Fibroblast of upper back skin (primary cell): ENCODE measurements around the gene EFNA2.

ENCODE experiments used
- DNase-seq: peaks from one replicate; pipeline ENCODE4 v3.0.0-alpha.2; 2013

The EFNA2 gene

DNA sequence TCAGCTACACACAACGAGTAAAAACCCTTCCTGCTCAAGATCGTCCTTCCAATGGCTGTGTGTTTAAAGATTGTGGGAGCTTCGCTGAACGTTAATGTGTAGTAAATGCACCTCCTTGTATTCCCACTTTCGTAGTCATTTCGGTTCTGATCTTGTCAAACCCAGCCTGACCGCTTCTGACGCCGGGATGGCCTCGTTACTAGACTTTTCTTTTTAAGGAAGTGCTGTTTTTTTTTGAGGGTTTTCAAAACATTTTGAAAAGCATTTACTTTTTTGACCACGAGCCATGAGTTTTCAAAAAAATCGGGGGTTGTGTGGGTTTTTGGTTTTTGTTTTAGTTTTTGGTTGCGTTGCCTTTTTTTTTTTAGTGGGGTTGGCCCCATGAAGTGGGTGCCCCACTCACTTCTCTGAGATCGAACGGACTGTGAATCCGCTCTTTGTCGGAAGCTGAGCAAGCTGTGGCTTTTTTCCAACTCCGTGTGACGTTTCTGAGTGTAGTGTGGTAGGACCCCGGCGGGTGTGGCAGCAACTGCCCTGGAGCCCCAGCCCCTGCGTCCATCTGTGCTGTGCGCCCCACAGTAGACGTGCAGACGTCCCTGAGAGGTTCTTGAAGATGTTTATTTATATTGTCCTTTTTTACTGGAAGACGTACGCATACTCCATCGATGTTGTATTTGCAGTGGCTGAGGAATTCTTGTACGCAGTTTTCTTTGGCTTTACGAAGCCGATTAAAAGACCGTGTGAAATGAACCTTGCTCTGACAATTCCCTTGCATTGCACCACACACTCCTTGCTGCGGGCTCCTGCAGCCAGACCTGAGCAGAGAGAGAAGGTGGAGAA lies 13.0 kb upstream of the EFNA2 start:
- DNase-seq = no peak

DNA sequence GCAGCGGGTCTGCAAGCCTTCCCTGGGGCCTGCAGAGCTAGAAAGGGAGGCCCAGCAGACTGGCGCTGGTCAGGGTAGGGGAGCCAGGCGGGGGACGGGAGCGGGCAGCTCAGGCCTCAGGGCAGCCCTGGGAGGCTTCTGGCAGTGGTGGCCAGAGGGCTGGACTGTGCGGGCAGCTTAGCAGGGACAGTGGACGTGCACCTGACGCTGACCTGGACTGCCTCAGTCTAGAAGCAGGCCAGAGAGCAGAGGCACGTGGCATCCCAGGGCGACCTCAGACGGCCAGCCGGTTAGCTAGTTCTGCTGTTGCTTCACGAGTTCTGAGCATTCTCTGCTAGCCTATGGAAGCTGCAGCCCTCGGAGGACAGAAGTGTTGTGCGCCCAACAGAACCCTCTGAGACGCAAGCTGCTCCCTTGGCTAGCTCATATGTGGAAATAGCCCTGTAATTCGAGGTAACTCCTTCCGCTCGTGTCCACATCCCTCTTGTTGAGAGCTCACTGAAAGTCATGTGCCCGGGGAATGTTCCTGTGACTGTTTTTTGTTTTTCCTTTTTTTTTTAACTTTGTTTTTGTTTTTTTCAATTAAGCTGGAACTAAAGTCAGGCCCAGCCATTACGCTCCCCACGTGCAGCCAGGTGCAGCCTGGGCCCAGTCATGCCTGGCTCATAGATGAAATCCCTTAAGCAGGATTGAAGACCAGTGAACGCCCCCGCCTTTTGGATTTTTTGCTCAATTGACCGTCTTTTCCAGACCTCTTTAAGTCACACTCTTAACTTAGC lies 12.2 kb upstream of the EFNA2 start:
- no peak for DNase-seq

DNA sequence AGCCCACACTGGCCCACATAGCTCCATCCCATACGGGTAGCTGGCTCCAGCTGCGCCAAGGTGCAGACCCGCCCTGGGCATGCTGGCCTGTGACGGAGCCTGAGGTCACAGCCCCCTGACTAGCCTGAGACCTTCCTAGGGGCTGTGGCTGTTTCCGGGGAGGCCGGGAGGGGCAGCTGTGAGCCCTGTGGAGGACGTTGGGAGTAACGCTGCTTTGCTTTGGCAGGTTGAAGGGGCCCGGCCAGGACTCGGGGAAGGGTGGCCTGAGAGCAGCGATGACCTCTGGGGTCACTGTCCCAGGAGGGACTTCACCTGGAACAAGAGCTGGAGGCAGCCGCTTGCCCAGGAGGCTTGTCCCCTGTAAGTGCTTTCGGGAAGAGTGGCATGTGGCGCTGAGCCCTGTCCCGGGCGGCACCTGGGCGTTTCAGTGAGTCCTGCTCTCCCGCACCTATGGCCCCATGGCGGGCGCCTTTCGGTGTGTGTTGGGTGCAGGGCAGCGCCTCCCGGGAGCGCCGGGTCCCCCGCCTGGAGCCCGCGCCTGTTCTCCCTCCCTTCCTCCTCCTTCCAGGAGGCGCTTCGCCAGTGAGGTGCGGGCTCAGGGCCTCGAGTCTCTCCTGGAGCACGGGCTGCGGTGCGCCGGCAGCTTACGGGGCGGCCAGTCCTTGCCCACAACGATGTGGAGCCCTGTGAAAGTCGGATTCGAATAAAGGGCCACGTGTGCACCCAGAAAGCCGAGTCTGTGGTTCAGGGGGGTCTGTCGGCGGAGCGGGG lies 11.4 kb upstream of the EFNA2 start:
- DNase-seq = no peak

DNA sequence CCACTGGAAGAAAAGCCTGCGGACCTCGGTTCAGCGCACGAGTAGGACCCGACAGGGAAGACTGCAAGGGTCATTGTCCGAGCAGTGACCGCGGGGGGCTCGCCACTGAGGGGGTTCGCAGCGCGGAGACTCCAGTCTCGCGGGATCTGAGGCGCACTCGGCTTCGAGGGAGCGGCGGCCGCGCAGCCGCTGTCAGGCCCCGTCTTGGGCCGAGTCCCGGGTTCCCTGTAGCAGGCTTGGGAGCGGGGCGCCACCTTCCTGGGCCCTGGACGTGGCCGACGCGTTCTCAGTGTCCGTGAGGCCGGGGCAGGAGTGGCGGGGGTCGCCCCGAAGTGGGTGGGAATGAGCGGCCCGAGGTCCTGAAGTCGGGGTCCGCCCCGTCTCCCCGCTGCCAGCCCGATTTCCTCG lies 10.8 kb upstream of the EFNA2 start:
- DNase-seq = no peak

DNA sequence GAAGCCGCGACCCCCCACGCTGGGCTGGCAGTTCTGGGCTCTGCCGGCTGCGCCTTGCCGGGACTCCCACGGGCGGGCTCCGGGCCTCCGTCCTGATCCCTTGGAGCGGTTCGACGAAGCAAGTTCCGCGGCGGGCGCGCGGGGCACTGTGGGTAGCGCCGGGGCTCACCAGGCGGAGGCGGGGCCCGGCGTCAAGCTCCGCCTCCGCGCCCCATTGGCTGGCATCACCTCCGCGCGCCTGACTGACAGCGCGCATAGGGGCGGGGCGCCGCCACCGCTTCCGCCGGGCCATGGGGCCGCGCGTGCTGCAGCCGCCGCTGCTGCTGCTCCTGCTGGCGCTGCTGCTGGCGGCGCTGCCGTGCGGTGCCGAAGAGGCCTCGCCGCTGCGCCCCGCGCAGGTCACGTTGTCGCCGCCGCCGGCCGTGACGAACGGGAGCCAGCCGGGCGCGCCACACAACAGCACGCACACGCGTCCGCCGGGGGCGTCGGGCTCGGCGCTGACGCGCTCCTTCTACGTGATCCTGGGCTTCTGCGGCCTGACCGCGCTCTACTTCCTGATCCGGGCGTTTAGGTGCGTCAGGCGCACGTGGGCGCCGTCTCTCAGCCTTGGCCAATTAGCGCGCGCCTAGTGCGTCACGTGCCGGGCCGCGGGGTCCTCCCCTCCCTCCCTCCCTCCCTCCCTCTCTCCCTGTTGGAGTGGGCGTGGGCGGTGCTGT lies 10.3 kb upstream of the EFNA2 start, which contains the start of gene FAM174C:
TSS of gene FAM174C (plus strand) at position 271 of the 716 bp plus-strand sequence. CDS start at position 291, 20 bp downstream.
- peak; percentile 97 for DNase-seq

DNA sequence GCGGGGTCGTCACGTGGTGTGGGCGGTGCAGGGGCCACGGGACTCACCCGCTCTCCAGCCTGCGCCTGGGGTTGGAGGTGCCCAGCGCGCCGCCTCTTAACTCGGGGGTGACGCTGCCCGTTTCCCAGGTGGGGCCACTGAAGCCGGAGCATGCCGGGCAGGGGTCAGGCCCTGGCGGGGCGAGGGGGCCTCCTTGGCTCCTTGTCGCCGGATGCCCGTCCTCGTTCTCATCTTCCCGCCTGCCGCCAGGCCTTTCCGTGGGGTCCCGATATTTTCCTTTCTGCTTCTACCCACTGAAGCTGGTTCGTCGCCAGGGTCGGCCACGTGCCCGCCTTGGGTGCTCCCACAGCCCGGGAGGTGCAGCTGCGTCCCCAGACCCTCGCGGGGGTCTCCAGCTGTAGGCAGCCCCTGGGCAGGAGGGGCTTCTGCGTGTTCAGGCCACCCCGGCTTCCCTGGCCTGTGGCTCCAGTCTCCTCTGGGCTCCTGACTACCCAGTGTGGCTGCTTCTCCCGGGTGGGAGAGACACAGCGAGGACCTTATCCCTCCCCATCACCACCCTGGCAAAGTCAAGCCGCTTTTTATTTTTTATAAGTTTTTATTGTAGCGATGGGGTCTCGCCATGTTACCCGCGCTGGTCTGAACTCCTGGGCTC lies 9.6 kb upstream of the EFNA2 start:
- no peak for DNase-seq

DNA sequence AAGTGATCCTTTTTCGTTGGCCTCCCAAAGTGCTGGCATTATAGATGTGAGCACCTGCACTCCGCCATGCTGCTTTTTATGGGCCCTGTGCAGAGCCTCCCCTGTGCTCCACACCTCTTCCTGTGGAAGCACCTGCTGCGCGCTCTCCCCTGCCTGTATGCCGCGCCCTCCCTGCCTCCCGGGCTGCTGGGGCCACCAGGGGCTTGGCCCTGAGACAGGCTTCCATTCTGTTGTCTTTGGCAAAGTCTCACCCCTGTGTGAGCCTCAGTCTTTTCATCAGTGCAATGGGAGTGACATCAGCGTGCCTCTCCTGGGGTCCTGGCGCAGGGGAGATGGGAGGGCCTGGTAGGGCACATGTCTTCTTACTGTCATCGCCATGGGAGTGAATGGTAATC lies 9.0 kb upstream of the EFNA2 start:
- no peak for DNase-seq

DNA sequence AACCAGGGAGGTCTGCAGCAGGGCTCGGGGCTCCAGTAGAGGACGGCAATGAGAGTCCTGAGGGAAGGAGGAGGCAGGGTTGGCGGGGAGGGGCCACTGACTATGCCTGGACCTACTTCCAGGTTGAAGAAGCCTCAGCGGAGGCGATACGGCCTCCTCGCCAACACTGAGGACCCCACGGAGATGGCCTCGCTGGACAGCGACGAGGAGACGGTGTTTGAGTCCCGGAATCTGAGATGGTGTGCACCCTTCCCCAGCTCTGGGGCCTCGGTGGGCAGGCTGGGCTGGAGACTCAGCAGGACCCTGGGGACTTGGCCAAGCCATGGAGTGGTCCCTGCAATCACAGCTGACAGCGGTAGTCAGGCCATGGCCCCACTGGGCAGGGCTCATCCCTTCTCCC lies 8.6 kb upstream of the EFNA2 start:
- no peak for DNase-seq

DNA sequence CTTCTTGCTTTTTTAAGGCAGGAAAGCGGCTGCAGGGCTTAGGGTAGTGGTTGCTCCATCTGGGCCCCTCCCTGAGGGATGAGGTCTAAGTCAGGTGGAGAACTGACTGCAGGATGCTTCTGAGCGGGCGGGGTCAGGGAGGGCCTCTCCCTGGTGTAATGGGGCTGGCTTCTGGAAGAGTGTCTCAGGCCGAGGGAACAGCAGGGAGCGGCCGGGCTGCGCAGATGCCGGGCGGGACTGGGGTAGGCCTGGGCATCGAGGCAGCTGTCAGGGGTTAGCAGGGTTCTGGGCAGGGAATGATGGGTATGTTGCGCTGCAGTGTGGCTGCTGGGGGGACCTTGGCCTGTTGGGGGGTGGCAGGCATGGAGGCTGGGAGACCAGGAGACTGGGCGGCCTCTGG lies 7.6 kb upstream of the EFNA2 start:
- no peak for DNase-seq

DNA sequence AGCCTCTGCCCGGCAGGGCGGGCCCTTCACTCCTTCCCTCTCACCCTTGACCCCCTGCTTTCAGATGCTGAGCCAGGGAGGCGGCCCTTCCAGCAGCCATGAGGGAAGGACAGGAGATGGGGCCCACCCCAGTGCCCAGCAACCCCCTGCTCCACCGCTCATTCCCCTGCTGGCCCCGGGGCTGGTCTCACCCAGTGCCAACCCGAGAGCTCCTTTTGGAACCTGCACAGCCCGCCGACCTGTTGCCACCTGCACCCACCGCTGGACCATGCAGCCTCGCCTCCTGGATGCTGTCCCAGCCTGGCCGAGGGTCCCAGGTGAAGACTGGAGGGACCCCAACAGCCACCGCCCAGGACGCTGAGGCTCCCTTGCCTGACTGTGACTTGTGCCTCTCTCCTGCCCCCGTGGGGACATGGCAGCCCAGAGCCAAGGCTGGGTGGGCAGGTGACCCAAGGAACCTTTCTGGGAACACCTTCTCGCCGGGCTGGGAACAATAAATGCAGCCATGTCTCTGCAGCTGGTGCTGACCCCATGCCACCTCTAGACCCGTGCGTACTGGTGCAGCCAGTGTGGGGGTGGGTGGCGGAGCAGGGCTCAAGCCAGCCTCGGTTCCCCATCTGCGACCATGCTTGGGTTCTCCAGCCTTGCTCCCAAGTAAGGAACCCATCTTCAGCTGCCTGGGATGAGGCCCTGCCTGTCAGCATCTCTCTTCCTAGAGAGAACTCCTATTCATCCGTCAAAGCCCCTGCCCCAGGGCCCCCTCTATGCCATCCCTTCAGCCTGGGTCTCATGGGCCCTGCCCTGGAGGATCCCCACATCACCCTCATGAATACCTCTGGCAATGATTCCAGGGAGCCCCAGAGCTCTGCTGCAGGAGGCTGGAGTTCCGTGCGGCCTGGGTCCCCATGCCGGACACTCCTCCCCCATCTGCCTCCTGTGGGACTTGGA lies 6.7 kb upstream of the EFNA2 start:
- no peak for DNase-seq

DNA sequence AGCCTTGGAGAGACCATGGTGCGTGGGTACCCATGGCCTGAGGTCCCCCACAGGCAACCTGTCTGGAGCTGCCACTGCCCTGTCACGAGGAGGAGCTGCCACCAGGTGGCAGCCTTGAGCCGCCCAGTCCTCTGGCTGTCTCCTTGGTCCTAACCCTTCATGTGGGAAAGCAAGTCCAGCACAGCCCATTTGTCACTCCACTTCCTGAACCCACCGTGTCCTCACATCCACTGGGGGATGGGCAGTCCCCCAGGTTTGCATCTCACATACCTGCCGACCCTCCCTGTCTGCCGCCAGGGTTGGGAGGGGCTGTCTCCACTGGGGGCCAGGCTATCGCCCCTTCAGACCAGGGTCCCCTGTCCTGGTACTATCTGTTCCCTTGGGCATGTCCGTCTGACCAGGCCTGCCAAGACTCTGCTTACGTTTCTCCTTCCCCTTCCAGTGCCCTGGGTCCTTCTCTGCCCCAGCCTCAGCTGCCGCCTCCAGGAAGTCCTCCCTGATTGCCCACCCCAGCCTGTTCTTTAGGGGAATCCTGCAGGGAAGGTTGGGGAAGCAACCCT lies 5.8 kb upstream of the EFNA2 start:
- peak; percentile 78 for DNase-seq

DNA sequence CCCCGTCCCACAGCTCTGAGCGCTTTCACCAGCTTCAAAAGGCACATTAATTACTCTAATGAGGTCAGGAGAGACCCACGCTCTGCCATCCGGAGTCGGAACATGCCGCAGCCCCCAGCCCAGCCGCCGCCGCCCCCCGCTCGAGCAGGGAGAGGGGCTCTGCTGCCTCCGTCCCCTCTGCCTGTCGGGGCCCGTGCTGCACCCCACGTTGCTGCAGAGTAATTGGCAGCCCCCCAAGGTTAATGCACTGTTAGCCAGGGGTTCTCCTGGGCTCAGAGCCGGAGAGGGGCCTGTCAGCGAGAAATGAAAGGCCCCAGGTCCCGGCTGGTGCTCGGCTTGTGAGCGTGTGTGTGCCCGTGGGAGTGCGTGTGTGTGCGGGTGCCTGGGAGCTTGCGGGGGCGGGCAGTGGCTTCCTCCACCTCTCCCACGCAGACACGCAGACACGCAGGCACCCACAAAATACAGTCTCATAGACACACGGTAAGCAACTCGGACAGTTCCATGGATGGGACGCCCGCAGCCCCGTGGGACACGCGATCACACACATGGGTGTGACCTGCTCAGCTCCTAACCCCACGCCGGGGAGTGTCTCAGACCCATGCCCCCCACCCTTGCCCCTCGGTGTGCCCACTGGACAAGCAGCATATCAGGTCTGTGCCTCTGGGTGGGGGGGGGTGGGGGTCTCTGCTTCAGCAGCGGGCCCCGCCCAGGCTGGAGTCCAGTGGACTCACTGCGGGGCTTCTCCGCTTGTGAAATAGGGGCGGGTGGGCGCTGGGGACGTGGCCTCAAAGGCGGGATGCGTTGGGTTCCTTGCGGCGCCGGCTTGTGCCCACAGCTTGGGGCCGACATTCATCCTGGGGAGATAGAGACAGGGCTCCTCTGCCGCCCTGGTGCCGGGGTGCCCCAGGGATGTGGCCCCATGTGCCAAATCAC lies 4.8 kb upstream of the EFNA2 start:
- no peak for DNase-seq

DNA sequence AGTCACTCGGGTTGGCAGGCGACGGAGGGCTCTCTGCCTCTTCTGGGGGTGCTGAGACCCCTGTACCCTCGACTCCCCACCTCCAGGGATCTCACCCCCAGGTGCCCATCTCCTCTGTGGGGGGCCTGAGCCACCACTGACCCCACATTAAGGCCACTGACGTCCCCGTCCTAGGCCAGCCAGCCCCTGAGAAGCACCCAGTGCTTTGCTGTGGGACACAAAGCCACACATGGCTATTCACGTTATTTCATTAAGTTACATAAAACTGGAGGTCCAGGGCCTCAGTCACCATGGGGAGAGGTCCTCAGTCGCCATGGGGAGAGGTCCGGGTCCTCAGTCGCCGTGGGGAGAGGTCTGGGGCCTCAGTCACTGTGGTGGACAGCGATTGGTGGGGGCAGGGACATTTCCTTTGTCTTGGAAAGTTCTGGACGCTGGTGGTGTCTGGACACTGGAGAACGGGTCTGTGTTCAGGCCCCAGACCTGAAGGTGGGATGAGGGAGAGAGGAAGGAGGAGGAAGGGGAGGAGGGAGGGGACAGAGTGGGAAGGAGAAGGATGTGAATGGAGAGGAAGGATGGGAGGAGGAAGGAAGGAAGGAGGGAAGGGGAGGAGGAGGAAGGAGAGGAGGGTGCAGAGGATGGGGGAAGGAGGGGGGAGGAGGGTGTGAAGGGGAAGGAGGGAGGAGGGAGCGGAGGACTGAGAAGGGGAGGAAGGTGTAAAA lies 3.9 kb upstream of the EFNA2 start:
- no peak for DNase-seq

DNA sequence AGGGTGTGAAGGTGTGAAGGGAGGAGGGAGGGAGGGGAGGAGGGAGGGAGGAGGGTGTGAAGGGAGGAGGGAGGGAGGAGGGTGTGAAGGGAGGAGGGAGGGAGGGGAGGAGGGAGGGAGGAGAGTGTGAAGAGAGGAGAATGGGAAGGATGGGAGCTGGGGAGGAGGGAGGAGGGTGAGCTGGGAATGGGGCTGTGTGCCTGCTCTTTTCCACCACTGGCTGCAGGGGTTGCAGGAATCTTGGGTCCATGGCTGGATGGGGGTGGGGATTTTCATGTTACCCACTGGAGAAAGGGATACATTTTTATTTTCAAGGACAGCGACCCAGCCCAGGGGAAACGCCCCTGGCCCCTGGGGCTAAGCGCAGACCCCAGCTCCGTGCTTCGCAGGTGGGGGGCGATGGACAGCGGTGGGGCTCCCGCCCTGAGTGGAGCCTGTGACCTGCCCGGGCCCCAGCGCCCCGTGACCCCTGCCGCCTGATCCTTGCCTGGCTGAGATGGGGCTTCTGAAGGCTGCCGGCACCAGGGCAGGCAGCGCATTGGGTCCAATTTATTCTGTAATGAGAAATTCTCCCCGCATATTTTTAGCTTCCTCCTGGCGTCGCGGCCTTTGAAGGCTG lies 3.0 kb upstream of the EFNA2 start:
- DNase-seq = no peak

DNA sequence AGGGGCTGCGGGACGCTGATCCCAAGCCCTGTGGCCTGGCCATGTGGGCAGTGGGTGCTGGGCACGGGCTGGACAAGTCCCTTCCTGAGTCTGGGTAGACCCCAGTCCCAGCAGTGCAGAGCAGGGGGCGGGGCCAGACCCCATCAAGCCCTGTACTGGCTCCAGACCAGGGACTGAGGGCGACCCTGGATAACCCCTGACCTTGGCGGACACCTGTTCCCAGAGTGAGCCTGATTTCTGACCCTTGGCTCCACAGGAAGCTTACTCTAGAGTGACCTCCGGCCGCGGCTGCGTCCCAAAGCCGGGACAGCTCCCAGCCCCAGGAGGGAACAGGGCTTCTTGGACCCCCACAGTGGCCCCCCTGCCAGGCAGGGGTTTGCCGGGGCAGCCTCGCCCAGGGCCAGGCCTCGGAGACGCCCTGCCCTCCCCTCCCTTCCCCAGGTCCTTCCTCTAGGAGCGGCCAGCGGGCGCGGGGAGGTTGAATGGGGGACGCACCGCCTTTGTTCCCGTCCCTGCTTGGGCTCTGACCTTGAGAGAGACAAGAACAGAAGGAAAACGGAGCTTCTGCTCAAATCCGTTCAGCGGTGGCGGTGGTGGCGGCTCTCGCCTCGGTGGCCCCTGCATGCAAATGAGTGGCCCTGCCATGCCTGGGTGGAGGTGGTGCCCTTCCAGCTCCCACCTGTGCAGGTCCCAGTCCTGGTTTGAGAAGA lies 2.3 kb upstream of the EFNA2 start:
- no peak for DNase-seq

DNA sequence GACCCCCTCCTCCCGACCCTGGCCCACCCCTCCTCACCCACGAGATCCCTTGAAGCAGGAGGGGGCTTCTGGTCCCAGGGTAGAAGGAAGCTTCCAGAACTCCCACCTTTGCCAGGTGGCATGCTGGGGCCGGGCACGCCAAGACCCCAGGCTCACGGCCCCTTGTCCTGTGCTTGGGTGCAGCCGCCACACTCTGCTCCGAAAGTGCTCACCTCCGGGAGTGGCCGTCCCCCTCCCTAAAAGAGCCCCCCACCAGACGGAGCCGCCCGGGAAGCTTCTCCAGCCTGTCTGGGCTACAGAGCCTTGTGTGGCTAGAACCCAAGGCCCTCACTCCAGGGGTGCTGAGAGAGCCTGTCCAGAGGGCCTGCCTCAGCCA lies 1.8 kb upstream of the EFNA2 start:
- no peak for DNase-seq

DNA sequence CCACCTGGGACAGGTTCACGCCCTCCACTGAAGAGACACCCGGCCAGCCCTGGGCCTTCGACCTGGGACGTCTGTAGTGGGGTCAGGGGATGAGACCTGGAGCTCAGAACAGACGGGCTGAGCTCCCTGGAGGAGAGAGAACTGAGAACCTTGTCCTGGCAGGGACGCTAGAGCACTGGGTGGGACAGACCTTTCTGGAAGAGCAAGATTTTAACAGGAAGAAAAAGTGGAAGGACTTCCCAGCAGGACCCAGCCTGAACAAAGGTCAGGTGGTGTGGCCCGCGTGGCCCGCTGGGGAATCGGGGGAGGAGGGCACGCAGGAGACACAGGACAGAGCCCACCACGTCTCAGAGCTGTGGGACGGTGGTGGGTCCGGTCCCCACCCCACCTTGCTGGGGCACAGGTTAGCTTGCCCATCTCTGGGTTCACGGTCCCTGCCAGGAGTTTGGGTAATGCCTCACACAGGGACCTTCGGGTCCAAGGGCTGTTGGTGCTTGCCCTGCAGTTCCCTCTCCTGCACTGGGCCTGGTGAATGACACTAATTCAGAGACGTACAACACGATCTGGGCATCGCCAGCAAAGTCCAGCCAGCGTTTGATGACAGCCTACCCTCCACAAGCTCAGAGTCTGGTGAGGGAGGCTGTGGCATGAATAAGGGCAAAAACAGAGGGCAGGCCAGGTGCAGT lies 1.2 kb upstream of the EFNA2 start:
- no peak for DNase-seq
